Putamen (tissue), 1 donor: ENCODE results near the gene KLHL12.

Source experiments
- DNase-seq: peaks from one replicate; pipeline ENCODE4 v3.0.0-alpha.2; 2016; ENCODE audit warnings: low spot score

The KLHL12 gene

DNA sequence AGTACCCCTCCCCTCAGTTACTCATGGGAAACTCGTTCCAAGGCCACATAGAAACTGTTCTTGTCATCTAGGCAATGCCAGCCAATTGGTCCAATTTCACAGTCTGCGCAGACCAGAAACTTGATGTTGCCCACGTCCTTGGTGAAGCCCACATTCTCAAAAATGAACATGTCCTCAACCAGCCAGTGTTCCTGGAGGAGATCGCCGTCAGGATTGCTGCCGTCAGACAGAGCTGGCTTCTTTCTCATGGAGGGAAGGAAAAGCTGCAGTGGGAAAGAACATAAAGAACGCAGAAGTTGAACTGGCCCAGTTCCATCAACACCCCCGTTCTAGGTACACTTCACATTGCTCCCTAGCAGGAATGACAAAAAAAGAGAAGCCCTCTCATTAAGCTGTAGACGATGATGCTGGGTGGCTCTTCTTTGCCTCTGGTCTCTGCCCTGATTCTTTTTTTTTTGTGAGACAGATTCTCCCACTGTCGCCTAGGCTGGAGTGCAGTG is 46.0 kb downstream of the KLHL12 start:
- peak; percentile 63 for DNase-seq

DNA sequence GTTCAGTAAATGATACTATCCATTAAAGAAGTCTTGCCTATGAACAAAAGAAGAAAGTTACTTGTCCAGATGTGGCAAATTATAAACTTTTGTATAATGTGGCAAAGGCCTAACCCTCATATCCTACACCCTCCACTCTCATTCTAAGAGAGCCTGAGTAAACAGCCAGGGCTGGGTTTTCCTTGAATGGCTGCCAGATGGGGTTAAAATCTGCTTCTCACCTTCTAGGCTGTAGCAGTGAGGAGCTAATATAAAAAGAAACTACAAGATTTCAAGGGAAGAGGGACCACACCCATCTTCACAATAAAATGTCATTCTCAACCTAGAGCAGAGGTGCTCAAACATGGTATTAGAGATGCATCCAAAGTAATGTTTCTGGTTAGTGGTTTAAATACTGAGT is 47.0 kb downstream of the KLHL12 start:
- DNase-seq, result no peak

DNA sequence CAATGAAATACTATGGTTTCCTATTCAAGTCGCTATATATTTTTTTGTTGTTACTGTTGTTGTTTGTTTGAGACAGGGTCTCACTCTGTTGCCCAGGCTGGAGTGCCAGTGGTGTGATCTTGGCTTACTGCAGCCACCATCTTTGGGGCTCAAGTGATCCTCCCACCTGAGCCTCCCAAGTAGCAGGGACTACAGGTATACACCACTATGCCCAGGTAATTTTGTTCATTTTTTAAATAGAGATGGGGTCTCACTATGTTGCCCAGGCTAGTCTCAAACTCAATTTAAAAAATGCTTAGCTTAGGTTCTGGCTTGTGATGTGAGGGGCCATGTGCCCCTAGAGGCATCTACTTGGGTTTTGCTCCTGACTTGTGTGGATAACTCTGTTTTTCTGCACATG is 47.9 kb downstream of the KLHL12 start:
- DNase-seq, result no peak

DNA sequence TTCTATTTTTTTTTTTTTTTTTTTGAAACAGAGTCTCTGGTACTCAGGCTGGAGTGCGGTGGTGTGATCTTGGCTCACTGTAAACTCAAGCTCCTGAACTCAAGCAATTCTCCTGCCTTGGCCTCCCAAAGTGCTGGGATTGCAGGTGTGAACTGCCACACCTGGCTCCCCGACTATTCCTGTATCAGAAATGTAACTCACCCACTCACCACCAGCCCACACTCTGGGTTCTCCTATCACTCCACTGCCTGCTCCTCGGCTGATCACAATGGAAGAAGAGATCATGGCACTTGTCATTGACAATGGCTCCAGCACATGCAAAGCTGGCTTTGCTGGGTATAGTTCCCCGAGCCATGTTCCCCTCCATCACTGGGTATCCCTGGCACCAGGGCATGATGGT is 54.0 kb downstream of the KLHL12 start:
- peak; percentile 49 for DNase-seq

DNA sequence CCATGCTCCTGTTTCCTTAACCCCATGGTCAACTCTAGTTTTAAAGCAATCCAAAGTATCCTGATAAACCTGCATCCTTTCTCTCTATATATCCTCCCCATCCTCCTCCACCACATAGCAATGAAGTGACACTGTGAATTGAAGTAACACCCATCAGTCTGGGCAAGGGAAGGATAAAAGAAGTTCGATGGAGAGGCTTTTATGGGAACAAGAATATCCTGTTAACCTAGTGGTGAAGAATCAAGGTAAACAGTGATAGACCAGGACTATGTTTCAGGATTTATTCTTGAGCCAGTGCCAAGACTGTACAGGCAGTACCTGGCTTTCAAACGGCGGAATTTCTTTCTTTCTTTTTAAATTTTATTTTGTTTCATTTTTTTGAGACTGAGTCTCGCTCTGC is 55.7 kb downstream of the KLHL12 start:
- no peak for DNase-seq

DNA sequence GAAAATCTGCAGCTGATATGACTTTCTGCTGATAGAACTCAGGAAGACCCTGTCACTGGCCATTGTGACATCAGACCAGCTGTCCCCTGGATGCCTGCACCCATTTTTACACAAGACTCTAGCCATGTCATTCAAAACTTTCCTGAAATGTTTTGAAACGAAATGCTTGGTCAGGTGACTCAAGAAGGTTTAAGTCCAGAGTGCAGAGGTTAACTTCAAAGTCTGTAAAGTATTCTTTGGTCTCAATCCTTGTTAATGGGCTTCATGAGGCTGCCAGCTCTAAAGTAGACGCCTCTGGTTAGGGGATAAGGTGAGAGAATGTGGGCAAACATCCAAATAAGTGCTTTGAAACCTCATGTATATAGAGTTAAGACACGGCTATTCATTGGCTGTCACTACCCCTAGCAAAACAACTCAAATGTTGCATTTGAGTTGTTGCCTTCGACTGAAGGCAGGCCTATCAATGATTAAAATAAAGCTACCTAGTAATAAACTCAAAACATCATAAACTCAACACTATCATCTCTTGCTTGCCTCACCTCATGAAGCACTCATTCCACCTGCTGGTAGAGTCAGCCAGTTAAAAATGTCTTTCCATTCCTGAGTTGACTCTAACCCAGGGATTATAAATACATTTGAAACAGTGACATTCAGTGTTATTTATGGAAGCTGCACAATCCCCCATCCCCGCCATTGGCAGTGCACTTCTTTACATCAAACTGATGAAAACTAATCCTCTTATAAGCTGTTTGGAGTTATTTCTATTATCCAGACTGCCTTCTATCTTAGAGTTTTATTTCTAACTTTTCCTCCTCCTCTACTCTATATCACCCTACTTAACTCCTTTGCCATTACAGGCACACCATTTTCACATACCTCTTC is 64.1 kb downstream of the KLHL12 start:
- DNase-seq, result no peak

DNA sequence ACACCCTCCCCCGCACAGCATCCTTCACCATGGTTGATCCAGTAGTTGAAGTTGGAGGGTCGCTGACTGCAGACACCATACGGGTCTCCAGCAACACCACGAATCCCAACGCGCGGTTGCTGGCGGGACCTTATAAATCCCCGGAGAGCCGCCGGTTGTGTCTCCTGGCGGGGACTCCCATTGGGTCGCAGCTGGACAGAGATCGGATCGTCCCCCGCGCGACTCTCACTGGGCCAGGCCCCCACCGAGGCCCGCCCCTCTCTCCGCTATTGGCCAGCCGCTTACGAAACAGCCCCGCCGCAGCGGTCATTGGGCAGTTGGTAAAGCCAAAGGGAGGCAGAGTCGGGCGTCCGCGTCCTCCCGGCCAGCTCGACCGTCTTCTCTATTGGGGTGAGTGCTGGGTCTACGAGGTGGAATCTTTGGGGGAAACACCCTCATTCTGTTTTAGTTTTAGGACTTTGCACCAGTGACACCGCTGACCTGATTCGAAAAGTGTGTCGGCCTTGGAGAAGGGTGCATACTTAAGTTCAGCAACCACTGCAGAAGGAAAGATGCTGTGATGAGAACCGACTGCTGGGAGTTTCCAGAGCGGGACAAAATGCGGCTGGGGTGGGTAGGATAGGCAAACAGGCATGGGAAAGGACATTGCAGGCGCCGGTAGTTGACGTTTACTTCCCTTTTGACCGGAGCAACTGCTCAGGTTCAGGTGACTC is 65.5 kb downstream of the KLHL12 start:
- DNase-seq, result peak; percentile 89

DNA sequence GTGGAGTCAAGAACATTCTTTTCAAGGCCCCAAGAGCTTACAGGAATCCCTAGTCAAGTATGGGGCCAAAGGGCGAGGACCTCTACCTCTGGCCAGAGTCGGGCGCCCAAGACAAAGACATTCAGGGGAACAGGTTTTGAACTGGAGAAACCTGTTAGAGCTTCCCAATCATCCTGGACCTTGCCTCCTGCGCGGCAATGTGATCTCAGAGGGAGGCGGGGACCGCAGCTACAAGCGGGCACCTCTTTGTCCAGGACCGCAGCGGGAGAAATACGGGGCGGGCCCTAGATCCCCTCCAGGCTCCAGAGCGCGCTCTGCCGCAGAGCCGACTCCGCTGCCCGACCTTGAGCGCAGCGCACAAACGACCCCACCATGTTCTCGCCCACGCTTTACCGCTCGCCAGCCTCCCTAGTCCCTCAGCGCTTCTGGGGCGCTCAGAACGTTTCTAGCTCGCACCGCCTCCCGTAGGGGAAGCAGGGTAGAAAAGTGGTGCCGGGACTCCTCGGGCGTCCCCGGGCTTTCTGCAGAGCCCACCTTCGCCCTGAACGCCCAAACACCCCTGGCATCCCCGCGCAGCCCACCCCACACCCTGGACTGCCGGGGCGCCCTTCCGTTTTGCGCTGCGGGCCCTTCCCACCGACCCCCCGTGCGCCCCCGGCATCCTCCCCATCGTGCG is 66.2 kb downstream of the KLHL12 start:
- no peak for DNase-seq

DNA sequence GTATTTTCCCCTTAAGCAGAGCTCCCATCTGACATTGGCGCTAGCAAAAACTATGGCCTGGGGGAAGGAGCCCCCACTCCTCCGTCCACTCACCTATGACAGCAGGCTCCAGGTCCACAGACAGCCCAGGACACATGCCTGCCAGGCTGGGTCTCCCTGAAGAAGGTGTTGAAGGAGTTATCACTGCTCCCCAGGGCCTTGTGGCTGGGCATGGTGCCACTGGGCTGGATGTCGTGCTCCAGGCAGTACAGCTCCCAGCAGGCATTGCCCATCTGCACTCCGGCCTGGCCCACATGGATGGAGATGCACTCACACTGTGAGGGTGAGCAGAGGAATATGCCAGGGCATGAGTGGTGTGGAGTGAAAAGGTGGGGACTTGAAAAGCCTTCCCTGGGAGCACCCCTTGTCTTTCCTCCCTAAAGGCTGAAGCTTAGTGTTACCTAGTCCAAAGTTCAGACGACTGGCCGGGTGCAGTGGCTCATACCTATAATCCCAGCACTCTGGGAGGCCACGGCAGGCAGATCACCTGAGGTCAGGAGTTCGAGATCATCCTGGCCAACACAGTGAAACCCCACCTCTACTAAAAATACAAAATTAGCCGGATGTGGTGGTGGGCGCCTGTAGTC is 68.1 kb downstream of the KLHL12 start:
- no peak for DNase-seq

DNA sequence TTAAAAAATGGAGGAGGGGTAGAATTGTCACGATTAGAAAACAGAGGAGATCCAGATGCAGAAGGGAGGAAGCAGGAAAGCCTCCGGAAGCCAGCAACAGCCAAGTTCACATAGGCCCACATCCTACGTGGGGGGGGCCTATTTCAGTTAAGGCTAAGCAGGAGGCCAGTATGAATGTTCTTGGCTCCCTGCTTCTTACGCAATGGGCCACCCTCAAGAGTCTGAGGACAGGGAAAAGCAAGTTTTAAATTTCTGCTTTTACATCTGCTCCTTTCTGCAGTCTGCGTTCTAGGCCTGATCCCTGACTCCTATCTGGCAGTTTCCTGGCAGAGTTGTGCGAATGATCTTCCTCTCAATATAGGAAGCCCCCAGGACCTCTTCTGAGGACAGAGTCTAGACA is 68.7 kb downstream of the KLHL12 start:
- no peak for DNase-seq

DNA sequence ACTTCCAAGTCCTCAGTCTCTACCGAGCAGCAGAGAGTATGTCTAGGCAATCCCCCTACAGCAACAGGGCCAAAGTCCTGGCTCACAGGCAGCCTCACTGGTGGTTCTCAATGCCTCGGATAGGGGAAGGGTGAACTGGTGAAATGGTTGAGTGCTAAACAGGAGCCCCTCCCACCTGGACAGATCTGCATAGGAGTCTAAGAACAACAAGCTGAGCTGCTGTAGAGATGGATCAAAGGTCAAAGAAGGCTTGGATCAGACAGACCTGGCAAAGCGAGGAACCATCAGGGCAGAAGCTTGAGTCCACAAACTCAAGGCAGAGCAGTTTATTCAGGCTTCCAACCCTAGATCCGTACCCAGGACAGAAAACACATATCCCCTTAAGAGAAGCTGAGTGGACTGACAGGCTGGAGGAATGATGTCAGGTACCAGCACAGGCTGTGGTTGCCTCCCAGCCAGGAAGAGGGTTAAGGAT is 69.9 kb downstream of the KLHL12 start:
- no peak for DNase-seq

DNA sequence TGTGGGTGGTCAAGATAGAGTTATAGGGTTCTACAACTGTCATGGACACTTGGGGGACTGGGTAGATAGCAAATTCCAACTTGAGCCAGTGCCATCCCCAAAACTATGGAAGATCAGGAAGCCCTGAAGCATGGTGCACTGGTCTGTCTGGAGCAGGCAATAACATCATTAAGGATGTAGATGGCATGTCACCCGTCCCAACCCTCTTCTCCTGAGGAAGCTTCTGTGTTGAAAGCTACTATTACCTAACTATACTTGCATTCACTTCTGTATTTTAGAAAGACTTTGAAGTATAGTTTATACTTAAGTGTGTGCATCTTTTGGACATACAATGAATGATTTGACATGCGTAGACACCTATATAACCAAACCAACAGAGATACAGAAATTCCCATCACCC is 71.0 kb downstream of the KLHL12 start:
- no peak for DNase-seq

DNA sequence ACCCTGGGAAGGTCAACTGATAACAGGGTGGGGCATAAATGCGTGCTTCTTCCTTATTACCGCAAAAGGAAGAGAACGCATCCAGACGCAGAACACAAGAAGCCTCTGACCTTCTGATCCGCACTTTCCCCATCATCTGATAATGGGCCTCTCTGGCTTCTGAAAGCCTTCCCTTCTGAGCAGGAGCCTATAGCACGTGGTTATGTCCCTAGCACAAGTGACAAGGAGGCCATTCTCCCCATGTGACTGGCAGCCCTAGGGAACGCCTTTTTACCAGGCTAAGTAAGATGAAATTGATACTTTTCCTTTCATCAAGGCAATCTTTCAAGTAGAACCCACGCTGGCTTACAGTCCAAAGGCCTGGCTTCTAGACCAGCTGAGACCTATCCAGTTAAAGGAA is 72.2 kb downstream of the KLHL12 start:
- no peak for DNase-seq

DNA sequence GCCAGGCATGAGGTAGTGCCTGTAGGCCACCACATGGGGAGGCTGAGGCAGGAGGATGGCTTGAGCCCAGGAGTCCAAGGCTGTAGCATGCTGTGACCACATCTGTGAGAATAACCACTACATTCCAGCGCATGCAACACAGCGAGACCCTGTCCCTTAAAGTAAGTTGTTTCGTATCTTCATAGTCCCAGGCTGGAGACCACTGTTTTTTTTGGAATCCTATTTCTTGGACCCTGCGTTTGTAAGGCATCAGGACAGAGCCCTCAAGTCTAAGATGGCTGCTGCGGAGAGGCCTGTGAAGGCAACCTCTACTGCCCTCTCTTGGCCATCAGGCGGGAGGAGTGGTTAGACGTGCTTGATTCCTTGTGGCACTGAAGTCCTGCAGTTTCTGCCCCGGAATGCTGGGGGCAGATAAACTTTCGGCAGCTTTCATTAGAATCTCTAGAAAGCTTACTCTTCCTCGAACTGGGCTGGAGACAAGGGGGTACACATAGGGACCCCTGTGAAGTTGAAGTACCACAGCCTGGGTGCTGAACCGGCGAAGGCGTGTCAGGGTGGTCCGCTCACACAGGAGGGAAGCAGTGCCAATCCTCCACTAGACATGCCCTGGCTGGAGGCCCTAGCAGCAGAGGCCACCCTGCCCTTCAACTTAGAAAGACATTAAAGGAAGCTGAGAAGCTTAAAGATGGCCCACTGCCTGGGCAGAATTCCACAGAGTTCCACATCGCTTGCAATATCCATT is 74.7 kb downstream of the KLHL12 start:
- no peak for DNase-seq

DNA sequence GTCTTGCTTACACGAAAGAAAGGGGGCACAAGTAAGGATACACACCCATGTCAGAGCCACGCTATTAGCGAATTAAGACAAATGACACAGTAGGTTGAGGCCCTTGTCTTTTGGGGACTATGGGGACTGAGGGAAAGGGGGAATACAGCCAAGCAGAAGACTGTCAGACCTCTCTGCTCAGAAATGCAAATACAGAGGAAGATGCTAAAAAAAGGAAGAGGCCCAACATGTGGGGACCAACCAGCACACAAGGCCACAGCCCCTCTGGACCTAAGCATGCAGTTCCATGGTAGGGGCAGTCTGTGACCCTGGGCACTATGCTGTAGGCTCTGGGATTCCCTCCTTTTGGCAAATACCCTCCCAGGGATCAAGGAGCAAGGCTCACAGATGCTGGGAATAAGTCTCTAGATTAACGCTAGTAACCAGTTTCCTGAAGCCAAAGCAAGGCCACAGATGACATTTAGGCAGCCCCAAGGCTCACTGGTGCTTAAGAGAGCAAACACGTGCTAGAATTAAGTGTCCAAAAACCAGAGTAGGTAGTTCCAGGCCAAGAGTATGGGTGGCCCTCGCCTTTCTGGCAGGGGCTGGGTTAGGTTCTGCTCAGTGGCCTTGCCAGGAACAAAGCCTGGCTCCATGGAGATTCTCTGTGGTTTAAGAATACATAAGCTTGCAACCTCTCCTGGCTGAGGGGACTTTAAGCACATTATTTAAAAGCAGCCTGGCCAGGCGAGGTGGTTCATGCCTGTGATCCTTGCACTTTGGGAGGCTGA is 76.3 kb downstream of the KLHL12 start:
- DNase-seq, result no peak

DNA sequence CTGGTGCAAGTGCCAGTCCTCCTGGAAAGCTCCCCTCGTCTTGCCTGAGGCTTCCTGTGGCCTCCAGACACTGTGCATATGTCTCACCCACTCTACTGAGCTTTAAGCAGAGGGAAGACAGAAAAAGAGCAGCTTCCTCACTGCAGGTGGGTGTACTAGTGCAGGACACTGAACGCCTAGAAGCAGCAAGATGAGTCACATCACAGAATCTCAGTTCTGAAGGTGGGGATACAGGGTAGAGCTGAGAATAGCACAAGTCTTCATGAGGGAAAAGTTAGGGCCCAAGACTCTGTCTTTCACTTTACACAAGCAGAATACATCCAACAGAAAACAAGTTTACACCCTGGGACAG is 78.9 kb downstream of the KLHL12 start:
- peak; percentile 61 for DNase-seq

DNA sequence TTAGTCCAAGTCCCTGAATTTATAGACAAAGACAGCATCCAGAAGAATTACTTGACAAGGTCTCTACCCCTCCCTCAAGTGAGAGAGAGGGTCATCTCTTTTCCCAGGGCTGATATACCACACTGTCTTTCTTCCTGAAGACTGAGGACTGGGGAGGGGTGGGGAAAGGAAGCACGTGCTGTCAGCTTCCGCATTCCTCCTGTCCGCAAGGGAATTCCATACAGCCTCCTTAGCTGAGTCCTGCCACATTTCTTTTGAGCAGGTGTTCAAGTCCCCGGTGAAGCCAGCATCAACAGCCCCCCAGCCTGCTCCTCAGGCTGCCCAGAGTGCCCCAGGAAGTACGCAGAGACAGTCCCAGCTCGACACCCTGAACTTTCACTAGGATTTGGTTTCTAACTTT is 82.1 kb downstream of the KLHL12 start:
- DNase-seq, result no peak

DNA sequence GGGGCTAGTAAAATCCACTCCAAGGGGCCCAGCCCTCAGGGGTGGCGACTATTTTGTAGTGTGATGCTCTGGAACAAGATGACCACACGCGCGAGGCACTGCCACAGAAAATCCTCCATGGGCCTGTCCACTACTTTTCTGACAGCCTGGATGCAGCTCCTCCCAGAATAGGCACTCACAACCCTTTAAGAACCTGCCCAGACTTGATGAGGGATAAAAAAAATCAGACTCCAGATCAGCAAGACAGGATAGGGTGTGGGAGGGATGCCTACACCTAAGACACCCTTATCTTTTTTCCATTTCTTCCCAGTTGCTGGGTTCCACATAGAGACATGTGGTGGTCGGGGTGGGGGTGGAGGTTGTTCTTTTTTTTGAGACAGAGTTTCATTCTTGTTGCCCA is 82.8 kb downstream of the KLHL12 start:
- DNase-seq, result no peak

DNA sequence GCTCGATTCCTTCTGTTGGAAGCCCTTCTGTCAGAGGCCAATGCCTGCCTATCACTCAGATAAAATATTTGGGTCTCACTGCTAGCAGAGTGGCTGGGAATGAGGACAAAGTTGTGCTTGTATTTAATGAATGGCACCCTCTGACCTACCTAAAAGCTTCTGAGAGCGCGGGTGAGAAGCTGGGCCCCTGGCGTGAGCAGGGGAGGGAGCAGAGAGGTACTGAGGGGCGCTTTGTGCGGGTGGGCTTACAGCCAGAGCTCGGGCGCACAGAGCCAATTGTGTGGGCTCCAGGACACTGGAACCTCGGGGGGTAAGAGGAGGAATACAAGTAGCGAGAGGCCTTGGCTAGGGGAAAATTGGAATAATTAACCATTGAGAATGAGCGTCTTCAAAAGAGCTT is 84.0 kb downstream of the KLHL12 start:
- no peak for DNase-seq
